HG02759 (cell line): Measurements from ENCODE around the gene SPN.
"Not testable (repeated sequence)": the region's sequence is repeated elsewhere in the genome, so short reads cannot be mapped to it uniquely, and the experiment has no call there.

Experiments used
- ATAC-seq: cut with Tn5 transposase; IDR thresholded peaks from one replicate; pipeline ENCODE4 v1.9.1; 2021; ENCODE audit warnings: mild to moderate bottlenecking, moderate library complexity; ENCODE audit not compliant: unreplicated experiment

Gene SPN

GRCh38 chr16:29675811-29676643 is 13.0 kb downstream of the SPN start:
- no peak for ATAC-seq

GRCh38 chr16:29676989-29677785 is 14.1 kb downstream of the SPN start:
- ATAC-seq, result no peak

- no peak for ATAC-seq
These were observed 15.7 kb downstream of the SPN start, which contains the start of gene QPRT for GRCh38 chr16:29678691-29679267. TSS of gene QPRT (plus strand) at chr16:29679180. CDS start at chr16:29679198, 18 bp downstream.

- ATAC-seq, result no peak
These were observed 17.1 kb downstream of the SPN start for GRCh38 chr16:29680180-29680598.

GRCh38 chr16:29683543-29684090 is 20.6 kb downstream of the SPN start:
- no peak for ATAC-seq

- no peak for ATAC-seq
These were observed 21.6 kb downstream of the SPN start for GRCh38 chr16:29684679-29685078.

GRCh38 chr16:29686740-29687332 is 23.8 kb downstream of the SPN start:
- ATAC-seq, result no peak

- ATAC-seq, result no peak
These were observed 24.7 kb downstream of the SPN start for GRCh38 chr16:29687755-29688154.

GRCh38 chr16:29688172-29688571 is 25.1 kb downstream of the SPN start:
- no peak for ATAC-seq

- ATAC-seq, result not testable (repeated sequence)
These were observed 26.7 kb downstream of the SPN start for GRCh38 chr16:29689490-29690351.

- ATAC-seq, result not testable (repeated sequence)
These were observed 29.6 kb downstream of the SPN start for GRCh38 chr16:29692606-29693005.

GRCh38 chr16:29694384-29695195 is 31.5 kb downstream of the SPN start:
- no peak for ATAC-seq

- not testable (repeated sequence) for ATAC-seq
These were observed 32.6 kb downstream of the SPN start for GRCh38 chr16:29695675-29696074.

GRCh38 chr16:29696881-29697331 is 33.9 kb downstream of the SPN start:
- no peak for ATAC-seq

GRCh38 chr16:29697391-29697790 is 34.3 kb downstream of the SPN start:
- no peak for ATAC-seq

GRCh38 chr16:29698042-29698441 is 35.0 kb downstream of the SPN start:
- no peak for ATAC-seq

- no peak for ATAC-seq
These were observed 35.7 kb downstream of the SPN start for GRCh38 chr16:29698484-29699323.
